GM23338 (cell line): ENCODE results near the gene PIWIL4. TPM values are rescaled to one million over a fixed set of nuclear protein-coding genes. Genes with fewer than 3 reads are reported as not detected.

Source experiments
- ATAC-seq: fragments of 200-7000 bp; cut with Tn5 transposase; 3 replicates; pipeline ENCODE4 v1.9.1; 2020
- DNase-seq: peaks from one replicate; pipeline ENCODE4 v3.0.0-alpha.2; 2015; ENCODE audit warnings: low spot score
- H2AFZ ChIP-seq: fragments of 200-600 bp; sonication (generic); 2 replicates; pipeline ENCODE4 v1.8.0; 2016; ENCODE audit warnings: antibody characterized with exemption, mild to moderate bottlenecking, moderate library complexity
- H3F3A ChIP-seq: fragments of 200-600 bp; sonication (generic); replicated peaks from 2 replicates; pipeline ENCODE4 v1.8.0; 2017; ENCODE audit warnings: antibody characterized with exemption, mixed run types, low read depth
- H3K27ac ChIP-seq: fragments of 200-600 bp; sonication (generic); 2 replicates; pipeline ENCODE4 v1.6.1; 2016; ENCODE audit warnings: low read depth
- H3K27me3 ChIP-seq: fragments of 200-600 bp; sonication (generic); 2 replicates; pipeline ENCODE4 v1.8.0; 2016; ENCODE audit warnings: mild to moderate bottlenecking, mixed run types, moderate library complexity; ENCODE audit not compliant: insufficient read depth
- H3K36me3 ChIP-seq: fragments of 200-600 bp; sonication (generic); 2 replicates; pipeline ENCODE4 v1.8.0; 2016; ENCODE audit warnings: mild to moderate bottlenecking; ENCODE audit not compliant: insufficient read depth
- H3K4me1 ChIP-seq: fragments of 200-600 bp; sonication (generic); 2 replicates; pipeline ENCODE4 v1.8.0; 2016; ENCODE audit warnings: mild to moderate bottlenecking, moderate library complexity; ENCODE audit not compliant: insufficient read depth
- H3K4me2 ChIP-seq: fragments of 200-600 bp; sonication (generic); 2 replicates; pipeline ENCODE4 v1.7.1; 2017; ENCODE audit warnings: mixed run types
- H3K4me3 ChIP-seq: fragments of 200-600 bp; sonication (generic); 2 replicates; pipeline ENCODE4 v1.6.1; 2016; ENCODE audit warnings: mixed run types
- H3K79me2 ChIP-seq: fragments of 200-600 bp; sonication (generic); replicated peaks from 2 replicates; pipeline ENCODE4 v1.8.0; 2017; ENCODE audit warnings: mild to moderate bottlenecking; ENCODE audit not compliant: insufficient read depth
- H3K9me2 ChIP-seq: fragments of 200-600 bp; sonication (generic); 2 replicates; pipeline ENCODE4 v1.8.0; 2017; ENCODE audit not compliant: insufficient read depth
- H4K20me1 ChIP-seq: fragments of 200-600 bp; sonication (generic); replicated peaks from 2 replicates; pipeline ENCODE4 v1.8.0; 2017; ENCODE audit warnings: mild to moderate bottlenecking; ENCODE audit not compliant: insufficient read depth
- H3K27ac Mint-ChIP-seq: 2 replicates; pipeline ENCODE4 v1.8.0; 2020; ENCODE audit warnings: inconsistent platforms, mild to moderate bottlenecking, moderate library complexity, mixed read lengths
- H3K27me3 Mint-ChIP-seq: 3 replicates; pipeline ENCODE4 v1.8.0; 2022; ENCODE audit warnings: low read depth, mild to moderate bottlenecking, moderate library complexity, mixed read lengths, inconsistent platforms; ENCODE audit not compliant: insufficient read depth, poor library complexity
- H3K36me3 Mint-ChIP-seq: 3 replicates; pipeline ENCODE4 v1.8.0; 2021; ENCODE audit warnings: low read depth, mild to moderate bottlenecking, inconsistent platforms, moderate library complexity, mixed read lengths
- H3K4me1 Mint-ChIP-seq: 3 replicates; pipeline ENCODE4 v1.8.0; 2020; ENCODE audit warnings: mild to moderate bottlenecking, inconsistent platforms, mixed read lengths
- H3K4me3 Mint-ChIP-seq: 3 replicates; pipeline ENCODE4 v1.8.0; 2021; ENCODE audit warnings: moderate library complexity, mild to moderate bottlenecking, inconsistent platforms, mixed read lengths
- H3K9me3 Mint-ChIP-seq: 3 replicates; pipeline ENCODE4 v1.8.0; 2020; ENCODE audit warnings: moderate library complexity, mild to moderate bottlenecking, inconsistent platforms, mixed read lengths
- CREB1 ChIP-seq: fragments of 250-450 bp; sonication (Bioruptor Pico); IDR thresholded peaks from 2 replicates; pipeline ENCODE4 v1.5.0; 2020; ENCODE audit warnings: low read depth, mild to moderate bottlenecking, moderate library complexity
- CTCF ChIP-seq, 2 experiments: fragments of 200-600 bp in 1 of 2; sonication (generic) in 1 of 2; conservative IDR thresholded peaks; 2 replicates each; pipeline versions ENCODE4 v1.5.1 to v1.6.1; 2016 to 2017; ENCODE audit warnings: antibody characterized with exemption in 2 of 2, low read depth in 2 of 2, mild to moderate bottlenecking in 2 of 2, moderate library complexity in 1 of 2
- ETS1 ChIP-seq: IDR thresholded peaks from 2 replicates; pipeline ENCODE4 v1.6.1; 2016; ENCODE audit warnings: antibody characterized with exemption
- EZH2phosphoT487 ChIP-seq: fragments of 200-600 bp; sonication (generic); IDR thresholded peaks from one replicate; pipeline ENCODE4 v1.8.1; 2018; ENCODE audit warnings: antibody characterized with exemption; ENCODE audit not compliant: unreplicated experiment
- REST ChIP-seq: IDR thresholded peaks from one replicate; pipeline ENCODE4 v1.6.1; 2018; ENCODE audit warnings: antibody characterized with exemption; ENCODE audit not compliant: unreplicated experiment
- STAT1 ChIP-seq: IDR thresholded peaks from one replicate; pipeline ENCODE4 v1.6.1; 2016; ENCODE audit warnings: antibody characterized with exemption; ENCODE audit not compliant: unreplicated experiment
- polyA plus RNA-seq: library from polyadenylated mRNA; unstranded; fragments of >200 nt; fragmentation: Nextera tagmentation; extraction: Ambion mirVana; gene quantifications from 2 replicates; pipeline ENCODE4 v1.2.1, GENCODE V29; 2016
- total RNA-seq: library from RNA; depleted of rRNA; stranded (reverse); fragments of >200 nt; shearing (Covaris generic); gene quantifications from 2 replicates; pipeline ENCODE4 v1.2.3, GENCODE V29; 2014

Gene PIWIL4
- total and polyA plus RNA-seq, 2 experiments from 2014 or later, result 0.23 to 0.66 TPM

GRCh38 chr11:94560834-94561233, 6.3 kb upstream of the PIWIL4 start (continued):
- TF ChIP-seq REST (no peak), ETS1 (no peak), CREB1 (CRISPR knock-in tag) (no peak), CTCF (conservative IDR thresholded peaks at IDR 0.05; ENCODE audit: low read depth in 2 of 2) (no peak), STAT1 (no peak)

GRCh38 chr11:94563176-94563847, 3.9 kb upstream of the PIWIL4 start:
- H3K36me3 Mint-ChIP-seq, result no peaks in the 10 kb centered on the region
- Histone ChIP-seq H3K4me2 (no peak overlapping the region), H4K20me1 (no peaks in the 10 kb centered on the region)

More at GRCh38 chr11:94563176-94563847, 3.9 kb upstream of the PIWIL4 start:
- Histone ChIP-seq H3K27ac (no peak overlapping the region), H3K36me3 (no peaks in the 10 kb centered on the region), H2AFZ (no peak overlapping the region), H3K4me1 (no peaks in the 10 kb centered on the region), H3K4me3 (no peak overlapping the region), H3F3A (no peaks in the 10 kb centered on the region), H3K9me2 (no peaks in the 10 kb centered on the region; the same call in 1 of the 2 replicates), H3K27me3 (no peaks in the 10 kb centered on the region), H3K79me2 (no peaks in the 10 kb centered on the region)
- Mint-ChIP-seq H3K4me3 (no peak overlapping the region), H3K9me3 (no peaks in the 10 kb centered on the region; the same call in 2 of the 3 replicates), H3K4me1 (peaks cover 13% of the 10 kb centered on the region; the same call in 2 of the 3 replicates), H3K27ac (no peak overlapping the region), H3K27me3 (peaks cover 3% of the 10 kb centered on the region)
- DNase-seq (peak; percentile 39), ATAC-seq (peak; percentile 65)
- no peak for TF ChIP-seq EZH2phosphoT487
- TF ChIP-seq CREB1 (CRISPR knock-in tag), result no peak
- TF ChIP-seq CTCF (conservative IDR thresholded peaks at IDR 0.05; ENCODE audit: low read depth in 2 of 2), result peak in 1 of 2 experiments; percentile 12; a peak in 1 of 4 replicates
